Keratinocyte (primary cell): ENCODE results near the gene TIMM10.

Experiments
- CTCF ChIP-seq, 3 experiments: IDR thresholded peaks in 1 of 3; conservative IDR thresholded peaks in 1 of 3; optimal IDR thresholded peaks in 1 of 3; 2 replicates in 2 of 3; 3 replicates in 1 of 3; pipeline versions ENCODE3 to v1.5.1; 2011; ENCODE audit warnings: low read length in 3 of 3, mild to moderate bottlenecking in 3 of 3, moderate library complexity in 2 of 3, control low read depth in 1 of 3, inconsistent platforms in 1 of 3; ENCODE audit not compliant: insufficient read depth in 2 of 3; ENCODE audit errors: extremely low read depth in 1 of 3
- EZH2 ChIP-seq: IDR thresholded peaks from one replicate; pipeline ENCODE4 v1.6.1; 2012; ENCODE audit warnings: inconsistent platforms, mild to moderate bottlenecking, low read length, moderate library complexity

DNA sequence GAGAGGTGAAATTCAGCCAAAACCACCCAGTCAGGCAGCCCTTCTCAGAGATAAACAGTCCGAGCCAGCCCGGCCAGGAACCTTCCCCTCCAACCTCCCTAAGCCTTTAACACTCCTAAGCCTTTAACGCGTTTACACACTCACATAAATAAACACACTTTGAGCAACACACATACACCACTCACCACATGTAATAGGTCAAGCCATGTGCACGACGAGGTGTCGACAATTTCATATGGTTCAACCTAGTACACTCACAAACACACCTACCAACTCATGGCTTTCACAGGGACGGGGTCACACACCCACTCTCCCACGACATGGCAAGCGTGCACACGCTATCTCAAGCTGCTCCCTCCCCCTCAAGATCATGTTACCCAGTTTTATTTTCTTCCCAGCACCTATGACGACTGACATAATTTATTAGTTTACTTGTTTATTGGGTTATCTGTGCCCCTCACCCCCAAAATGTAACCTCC, 30.5 kb downstream of the TIMM10 start:
- no peak for TF ChIP-seq CTCF (optimal IDR thresholded peaks at IDR 0.05 in 1 of 3, IDR thresholded peaks at IDR 0.05 in 1 of 3, conservative IDR thresholded peaks at IDR 0.05 in 1 of 3; ENCODE audit: extremely low read depth in 1 of 3, insufficient read depth in 2 of 3, low read length in 3 of 3)
- no peak for TF ChIP-seq EZH2
